Activated CD8-positive, alpha-beta T cell treated with anti-CD3 and anti-CD28 coated beads for 36 hours (primary cell): ENCODE results near the gene FOSB. TPM values are rescaled to one million over a fixed set of nuclear protein-coding genes. Genes with fewer than 3 reads are reported as not detected.

Experiments used
- ATAC-seq: fragments of 200-7000 bp; cut with Tn5 transposase; one replicate; pipeline ENCODE4 v1.10.0; 2021; ENCODE audit warnings: mild to moderate bottlenecking, moderate library complexity
- CTCF ChIA-PET: fragments of 350-600 bp; sonication (Branson Sonifier 250); formaldehyde crosslinking; loops from one replicate; lab custom pipeline; 2021; ENCODE audit warnings: antibody characterized with exemption; lab: Charles Lee
- POLR2A ChIA-PET: fragments of 350-600 bp; sonication (Branson Sonifier 250); formaldehyde crosslinking; loops from one replicate; lab custom pipeline; 2021; ENCODE audit warnings: antibody characterized with exemption; lab: Charles Lee
- DNase-seq: peaks from one replicate; pipeline ENCODE4 v3.0.0-alpha.2; 2020
- H3K27ac Mint-ChIP-seq: one replicate; pipeline ENCODE4 v1.8.0; 2021; ENCODE audit warnings: mild to moderate bottlenecking, mixed read lengths
- H3K27me3 Mint-ChIP-seq: one replicate; pipeline ENCODE4 v1.8.0; 2021; ENCODE audit warnings: mixed read lengths
- H3K36me3 Mint-ChIP-seq: one replicate; pipeline ENCODE4 v1.8.0; 2021; ENCODE audit warnings: low read depth, mixed read lengths
- H3K4me1 Mint-ChIP-seq: one replicate; pipeline ENCODE4 v1.8.0; 2021; ENCODE audit warnings: low read depth, mixed read lengths
- H3K4me3 Mint-ChIP-seq: one replicate; pipeline ENCODE4 v1.8.0; 2021; ENCODE audit warnings: mild to moderate bottlenecking, moderate library complexity, mixed read lengths
- H3K9me3 Mint-ChIP-seq: one replicate; pipeline ENCODE4 v1.8.0; 2021; ENCODE audit warnings: mixed read lengths
- CTCF ChIP-seq: fragments of 200-600 bp; IDR thresholded peaks from one replicate; pipeline ENCODE4 v1.8.0; 2022; ENCODE audit warnings: antibody characterized with exemption, mild to moderate bottlenecking
- intact Hi-C: fragments of 100-400 bp; cut with micrococcal nuclease; formaldehyde crosslinking; loops from one replicate; pipeline ENCODE4 v1.10.0; 2022
- total RNA-seq, 2 experiments: library from RNA; stranded (reverse); gene quantifications; one replicate each; pipeline ENCODE4 v1.2.3, GENCODE V29; 2021

FOSB gene
- total RNA-seq, 2 experiments from 2014 or later: 70.0 to 71.2 TPM

GRCh38 chr19:45455707-45456499, 11.9 kb upstream of the FOSB start:
- peak overlapping the region; percentile 78 for H3K27ac Mint-ChIP-seq
- H3K4me3 Mint-ChIP-seq: peak overlapping the region; percentile 37
- no peaks in the 10 kb centered on the region for H3K9me3 Mint-ChIP-seq
- TF ChIP-seq CTCF: no peak
- ATAC-seq: peak; percentile 84
- peaks cover 28% of the 10 kb centered on the region for H3K4me1 Mint-ChIP-seq
- H3K27me3 Mint-ChIP-seq: no peaks in the 10 kb centered on the region
- POLR2A ChIA-PET: interaction anchor here (0.6 to 2.2 kb wide), 8 partner anchors 10 to 390 kb away, joined by 3 to 7 read pairs (median 4); no protein-coding TSS in a partner anchor
- CTCF ChIA-PET: interaction anchor here (1.3 to 2.4 kb wide), 5 partner anchors 12 to 29 kb away, joined by 3 to 17 read pairs (median 6); partner anchors contain the start of gene FOSB
- DNase-seq: peak; percentile 86
- intact Hi-C loops: no loop called here
- H3K36me3 Mint-ChIP-seq: no peaks in the 10 kb centered on the region

GRCh38 chr19:45456500-45456815, 11.3 kb upstream of the FOSB start:
- no peaks in the 10 kb centered on the region for H3K27me3 Mint-ChIP-seq
- intact Hi-C loops: no loop called here
- H3K27ac Mint-ChIP-seq: peak overlapping the region; percentile 78
- peaks cover 23% of the 10 kb centered on the region for H3K4me1 Mint-ChIP-seq
- ChIA-PET CTCF (interaction anchor here (0.9 to 2.4 kb wide), 6 partner anchors 11 to 29 kb away, joined by 3 to 17 read pairs (median 6); partner anchors contain the start of gene FOSB), POLR2A (interaction anchor here (0.6 to 2.2 kb wide), 5 partner anchors 10 to 390 kb away, joined by 3 to 7 read pairs (median 3); no protein-coding TSS in a partner anchor)
- no peak overlapping the region for H3K4me3 Mint-ChIP-seq
- ATAC-seq (no peak), DNase-seq (no peak)
- H3K36me3 Mint-ChIP-seq: no peaks in the 10 kb centered on the region
- no peak for TF ChIP-seq CTCF
- H3K9me3 Mint-ChIP-seq: no peaks in the 10 kb centered on the region

- intact Hi-C loops: no loop called here
- Mint-ChIP-seq H3K27ac (no peak overlapping the region), H3K9me3 (no peaks in the 10 kb centered on the region), H3K4me1 (peaks cover 14% of the 10 kb centered on the region), H3K36me3 (no peaks in the 10 kb centered on the region), H3K27me3 (no peaks in the 10 kb centered on the region), H3K4me3 (no peak overlapping the region)
- ATAC-seq: no peak
- ChIA-PET POLR2A (interaction anchor here (1.0 kb wide), 1 partner anchor 21 kb away, joined by 3 read pairs; no protein-coding TSS in a partner anchor), CTCF (interaction anchor here (0.6 to 2.2 kb wide), 4 partner anchors 10 to 41 kb away, joined by 3 to 10 read pairs (median 6); partner anchors contain the start of genes FOSB and PPM1N)
- DNase-seq: no peak
- TF ChIP-seq CTCF: no peak
Measured at GRCh38 chr19:45457776-45458175, 10.0 kb upstream of the FOSB start.

GRCh38 chr19:45460807-45461347, 6.9 kb upstream of the FOSB start:
- no peak for ATAC-seq
- no peaks in the 10 kb centered on the region for H3K9me3 Mint-ChIP-seq
- no peaks in the 10 kb centered on the region for H3K36me3 Mint-ChIP-seq

More at GRCh38 chr19:45460807-45461347, 6.9 kb upstream of the FOSB start:
- intact Hi-C loops: no loop called here
- Mint-ChIP-seq H3K4me1 (peaks cover 8% of the 10 kb centered on the region), H3K27ac (no peak overlapping the region), H3K27me3 (no peaks in the 10 kb centered on the region), H3K4me3 (no peak overlapping the region)
- TF ChIP-seq CTCF: no peak
- DNase-seq: no peak
- CTCF ChIA-PET: interaction anchor here (3.9 kb wide), 1 partner anchor 21 kb away, joined by 16 read pairs; no protein-coding TSS in a partner anchor
- POLR2A ChIA-PET: no interaction called here
